ENCODE measurements around the gene TPI1.
"Not testable (repeated sequence)": the region's sequence is repeated elsewhere in the genome, so short reads cannot be mapped to it uniquely, and the experiment has no call there.

The TPI1 gene

DNA sequence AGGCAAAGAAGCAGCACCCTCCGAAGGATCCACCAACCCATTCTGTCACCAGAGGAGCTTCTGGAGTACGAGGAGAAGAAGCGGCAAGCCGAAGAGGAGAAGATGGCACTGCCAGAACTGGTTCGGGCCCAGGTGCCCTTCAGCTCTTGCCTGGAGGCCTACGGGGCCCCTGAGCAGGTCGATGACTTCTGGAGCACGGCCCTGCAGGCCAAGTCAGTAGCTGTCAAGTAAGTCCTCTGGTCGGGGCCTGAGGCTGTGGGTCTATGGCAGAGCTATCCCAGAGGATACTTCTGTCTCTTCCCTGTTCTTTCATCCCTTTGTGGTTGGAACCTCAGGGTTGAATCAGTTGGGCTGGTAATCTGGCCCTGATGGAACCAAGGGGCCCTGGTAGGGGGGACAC lies 5.9 kb upstream of the TPI1 start:
- Histone ChIP-seq H3K27me3 (ENCODE audit: insufficient read depth, low read depth) (no peaks in the 10 kb centered on the region), H3K79me2 (ENCODE audit: insufficient read depth, low read depth) (no peaks in the 10 kb centered on the region), H3K4me3 (IDR thresholded peaks at IDR 0.05; ENCODE audit: insufficient read depth, low read depth, low read length) (no peak overlapping the region), H2AFZ (ENCODE audit: low read depth) (no peak overlapping the region), H4K20me1 (ENCODE audit: insufficient read depth) (no peaks in the 10 kb centered on the region), H3K4me1 (ENCODE audit: low read depth, poor library complexity, severe bottlenecking) (no peaks in the 10 kb centered on the region), H3K9ac (no peak overlapping the region), H3K36me3 (ENCODE audit: insufficient read depth) (peaks cover 7% of the 10 kb centered on the region; the same call in 1 of the 2 replicates), H3K27ac (no peak overlapping the region), H3K4me2 (no peak overlapping the region)
- TF ChIP-seq CTCF (conservative IDR thresholded peaks at IDR 0.05; ENCODE audit: low read depth, low read length): no peak

GRCh38 chr12:6863033-6863432 lies 4.3 kb upstream of the TPI1 start:
- no peaks in the 10 kb centered on the region for H3K27me3 ChIP-seq (ENCODE audit: insufficient read depth, low read depth)
- no peak overlapping the region for H3K4me2 ChIP-seq
- TF ChIP-seq CTCF (conservative IDR thresholded peaks at IDR 0.05; ENCODE audit: low read depth, low read length): no peak
- H3K9ac ChIP-seq: no peak overlapping the region
- H3K79me2 ChIP-seq (ENCODE audit: insufficient read depth, low read depth): peaks cover 6% of the 10 kb centered on the region
- H3K4me1 ChIP-seq (ENCODE audit: low read depth, poor library complexity, severe bottlenecking): peaks cover 7% of the 10 kb centered on the region
- 0 out of 2 replicates have a peak, but pooled peaks cover 2% of the 10 kb centered on the region for H4K20me1 ChIP-seq (ENCODE audit: insufficient read depth)
- H2AFZ ChIP-seq (ENCODE audit: low read depth): no peak overlapping the region
- no peak overlapping the region for H3K27ac ChIP-seq
- no peak overlapping the region for H3K4me3 ChIP-seq (IDR thresholded peaks at IDR 0.05; ENCODE audit: insufficient read depth, low read depth, low read length)
- H3K36me3 ChIP-seq (ENCODE audit: insufficient read depth): no peaks in the 10 kb centered on the region; the same call in 1 of the 2 replicates

GRCh38 chr12:6863586-6864321 lies 3.6 kb upstream of the TPI1 start:
- peaks cover 8% of the 10 kb centered on the region; the same call in 1 of the 2 replicates for H4K20me1 ChIP-seq (ENCODE audit: insufficient read depth)
- no peak for TF ChIP-seq CTCF (conservative IDR thresholded peaks at IDR 0.05; ENCODE audit: low read depth, low read length)
- H3K9ac ChIP-seq: no peak overlapping the region
- H3K4me2 ChIP-seq: no peak overlapping the region
- H3K27ac ChIP-seq: no peak overlapping the region
- H3K79me2 ChIP-seq (ENCODE audit: insufficient read depth, low read depth): peaks cover 14% of the 10 kb centered on the region
- no peaks in the 10 kb centered on the region for H3K27me3 ChIP-seq (ENCODE audit: insufficient read depth, low read depth)
- H3K4me1 ChIP-seq (ENCODE audit: low read depth, poor library complexity, severe bottlenecking): peaks cover 8% of the 10 kb centered on the region
- H3K4me3 ChIP-seq (IDR thresholded peaks at IDR 0.05; ENCODE audit: insufficient read depth, low read depth, low read length): no peak overlapping the region
- H2AFZ ChIP-seq (ENCODE audit: low read depth): no peak overlapping the region
- no peaks in the 10 kb centered on the region; the same call in 1 of the 2 replicates for H3K36me3 ChIP-seq (ENCODE audit: insufficient read depth)

GRCh38 chr12:6865307-6865706 lies 2.0 kb upstream of the TPI1 start:
- peaks cover 25% of the 10 kb centered on the region for H3K79me2 ChIP-seq (ENCODE audit: insufficient read depth, low read depth)
- peaks cover 21% of the 10 kb centered on the region for H3K4me1 ChIP-seq (ENCODE audit: low read depth, poor library complexity, severe bottlenecking)
- not testable (repeated sequence) for H3K9ac ChIP-seq; H3K27me3 ChIP-seq (ENCODE audit: insufficient read depth, low read depth); H3K27ac ChIP-seq; H3K4me3 ChIP-seq (IDR thresholded peaks at IDR 0.05; ENCODE audit: insufficient read depth, low read depth, low read length); H3K4me2 ChIP-seq; H2AFZ ChIP-seq (ENCODE audit: low read depth); H3K36me3 ChIP-seq (ENCODE audit: insufficient read depth)
- peaks cover 12% of the 10 kb centered on the region; the same call in 1 of the 2 replicates for H4K20me1 ChIP-seq (ENCODE audit: insufficient read depth)

Data from KMS-11 (cell line).